ENCODE results near the gene NALF2. TPM values are rescaled to one million over a fixed set of nuclear protein-coding genes. Genes with fewer than 3 reads are reported as not detected.

Gene NALF2
- polyA plus RNA-seq, 2 of the 4 experiments (the other 2 are of a cell fraction), result 1.4 to 2.1 TPM

- FAIRE-seq, result no peak
- TF ChIP-seq ZNF302 (CRISPR knock-in tag; IDR thresholded peaks at IDR 0.05), result no peak
- TF ChIP-seq PHF8 (IDR thresholded peaks at IDR 0.05; ENCODE audit: borderline replicate concordance, low read depth), result no peak
- TF ChIP-seq TFCP2L1 (CRISPR knock-in tag; IDR thresholded peaks at IDR 0.05), result no peak
- TF ChIP-seq RARB (CRISPR knock-in tag; IDR thresholded peaks at IDR 0.05), result no peak
- TF ChIP-seq JUN (IDR thresholded peaks at IDR 0.05), result no peak
- no peak for TF ChIP-seq CHD4 (IDR thresholded peaks at IDR 0.05; ENCODE audit: borderline replicate concordance)
- TF ChIP-seq, protein P1, sequence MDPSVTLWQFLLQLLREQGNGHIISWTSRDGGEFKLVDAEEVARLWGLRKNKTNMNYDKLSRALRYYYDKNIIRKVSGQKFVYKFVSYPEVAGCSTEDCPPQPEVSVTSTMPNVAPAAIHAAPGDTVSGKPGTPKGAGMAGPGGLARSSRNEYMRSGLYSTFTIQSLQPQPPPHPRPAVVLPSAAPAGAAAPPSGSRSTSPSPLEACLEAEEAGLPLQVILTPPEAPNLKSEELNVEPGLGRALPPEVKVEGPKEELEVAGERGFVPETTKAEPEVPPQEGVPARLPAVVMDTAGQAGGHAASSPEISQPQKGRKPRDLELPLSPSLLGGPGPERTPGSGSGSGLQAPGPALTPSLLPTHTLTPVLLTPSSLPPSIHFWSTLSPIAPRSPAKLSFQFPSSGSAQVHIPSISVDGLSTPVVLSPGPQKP (IDR thresholded peaks at IDR 0.05; ENCODE audit: low read depth, low read length), result no peak
- TF ChIP-seq FOSL2 (IDR thresholded peaks at IDR 0.05), result no peak
- TF ChIP-seq FOSL2 (CRISPR knock-in tag; IDR thresholded peaks at IDR 0.05), result no peak
- no peak for TF ChIP-seq CEBPB (IDR thresholded peaks at IDR 0.05)
- TF ChIP-seq MYC (IDR thresholded peaks at IDR 0.05; ENCODE audit: borderline replicate concordance, low read length), result no peak
- TF ChIP-seq TP53 (CRISPR knock-in tag; IDR thresholded peaks at IDR 0.05), result no peak
- TF ChIP-seq HEYL (CRISPR knock-in tag; IDR thresholded peaks at IDR 0.05), result no peak
- no peak for TF ChIP-seq BCL3 (IDR thresholded peaks at IDR 0.05)
- no peak for TF ChIP-seq RFX5 (IDR thresholded peaks at IDR 0.05)
- no peak for TF ChIP-seq HDAC2 (IDR thresholded peaks at IDR 0.05)
- no peak for TF ChIP-seq EHF (CRISPR knock-in tag; IDR thresholded peaks at IDR 0.05)
- no peak for TF ChIP-seq MAX (IDR thresholded peaks at IDR 0.05)
- DNase-seq (ENCODE audit: low read depth in 1 of 2, low spot score in 1 of 2), result no peak
- ChIA-PET CTCF (interaction anchor here (1.0 to 2.0 kb wide), 2 partner anchors 14 to 48 kb away, joined by 3 to 7 read pairs; no protein-coding TSS in a partner anchor), POLR2A (no interaction called here)
- Histone ChIP-seq H3K4me3 (no peak overlapping the region), H3K4me2 (no peak overlapping the region), H3K9me3 (no peaks in the 10 kb centered on the region), H3K4me1 (no peaks in the 10 kb centered on the region), H3K27ac (no peak overlapping the region)
- ATAC-seq, result no peak
- WGBS (ENCODE audit: missing lambda C conversion rate), result 33% methylated on average over 7 of the region's 7 CpGs
Measured at GRCh38 chrX:69551421-69552009, 47.4 kb downstream of the NALF2 start.

DNA sequence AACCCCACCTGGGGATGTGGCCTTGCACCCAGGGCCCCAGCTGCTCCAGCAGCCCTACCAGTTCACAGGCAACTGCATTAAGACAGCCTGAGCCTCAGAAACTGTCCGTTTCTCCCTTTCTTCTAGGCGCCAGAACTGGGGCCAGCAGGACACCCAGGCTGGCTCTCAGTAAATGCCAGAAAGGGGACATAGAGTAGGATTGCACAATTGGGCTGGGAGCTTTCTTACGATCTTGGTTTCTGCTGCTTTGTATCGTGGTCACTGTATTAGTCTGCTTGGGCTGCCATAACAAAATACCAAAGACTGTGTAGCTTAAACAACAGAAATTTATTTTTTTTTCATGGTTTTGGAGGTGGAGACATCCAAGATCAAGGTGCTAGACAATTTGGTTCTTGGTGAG, 48.4 kb downstream of the NALF2 start:
- Histone ChIP-seq H3K9me3 (no peaks in the 10 kb centered on the region), H3K4me1 (no peaks in the 10 kb centered on the region), H3K4me2 (no peak overlapping the region), H3K27ac (no peak overlapping the region), H3K4me3 (no peak overlapping the region)
- FAIRE-seq (no peak), DNase-seq (ENCODE audit: low read depth in 1 of 2, low spot score in 1 of 2) (no peak), ATAC-seq (no peak)
- 43% methylated on average over 4 of the region's 4 CpGs for WGBS (ENCODE audit: missing lambda C conversion rate)
- CTCF ChIA-PET, result interaction anchor here (1.0 to 2.0 kb wide), 4 partner anchors 12 to 66 kb away, joined by 3 to 7 read pairs (median 4); no protein-coding TSS in a partner anchor
- POLR2A ChIA-PET, result interaction anchor here (0.6 kb wide), 1 partner anchor 830 kb away, joined by 3 read pairs; no protein-coding TSS in a partner anchor
- TF ChIP-seq, protein P1 (IDR thresholded peaks at IDR 0.05; ENCODE audit: low read depth, low read length), result no peak
- TF ChIP-seq TP53 (CRISPR knock-in tag; IDR thresholded peaks at IDR 0.05), result no peak
- no peak for TF ChIP-seq MAX (IDR thresholded peaks at IDR 0.05)
- TF ChIP-seq MAZ (IDR thresholded peaks at IDR 0.05; ENCODE audit: borderline replicate concordance, low read depth, low read length), result no peak
- no peak for TF ChIP-seq FOXS1 (CRISPR knock-in tag; IDR thresholded peaks at IDR 0.05)
- no peak for TF ChIP-seq MYC (IDR thresholded peaks at IDR 0.05; ENCODE audit: borderline replicate concordance, low read length)
- no peak for TF ChIP-seq EP300 (IDR thresholded peaks at IDR 0.05)
- TF ChIP-seq FOSL2 (IDR thresholded peaks at IDR 0.05), result no peak
- TF ChIP-seq FOSL2 (CRISPR knock-in tag; IDR thresholded peaks at IDR 0.05), result no peak
- TF ChIP-seq HOXB13 (CRISPR knock-in tag; IDR thresholded peaks at IDR 0.05; ENCODE audit: low read depth), result no peak
- TF ChIP-seq, protein P2, sequence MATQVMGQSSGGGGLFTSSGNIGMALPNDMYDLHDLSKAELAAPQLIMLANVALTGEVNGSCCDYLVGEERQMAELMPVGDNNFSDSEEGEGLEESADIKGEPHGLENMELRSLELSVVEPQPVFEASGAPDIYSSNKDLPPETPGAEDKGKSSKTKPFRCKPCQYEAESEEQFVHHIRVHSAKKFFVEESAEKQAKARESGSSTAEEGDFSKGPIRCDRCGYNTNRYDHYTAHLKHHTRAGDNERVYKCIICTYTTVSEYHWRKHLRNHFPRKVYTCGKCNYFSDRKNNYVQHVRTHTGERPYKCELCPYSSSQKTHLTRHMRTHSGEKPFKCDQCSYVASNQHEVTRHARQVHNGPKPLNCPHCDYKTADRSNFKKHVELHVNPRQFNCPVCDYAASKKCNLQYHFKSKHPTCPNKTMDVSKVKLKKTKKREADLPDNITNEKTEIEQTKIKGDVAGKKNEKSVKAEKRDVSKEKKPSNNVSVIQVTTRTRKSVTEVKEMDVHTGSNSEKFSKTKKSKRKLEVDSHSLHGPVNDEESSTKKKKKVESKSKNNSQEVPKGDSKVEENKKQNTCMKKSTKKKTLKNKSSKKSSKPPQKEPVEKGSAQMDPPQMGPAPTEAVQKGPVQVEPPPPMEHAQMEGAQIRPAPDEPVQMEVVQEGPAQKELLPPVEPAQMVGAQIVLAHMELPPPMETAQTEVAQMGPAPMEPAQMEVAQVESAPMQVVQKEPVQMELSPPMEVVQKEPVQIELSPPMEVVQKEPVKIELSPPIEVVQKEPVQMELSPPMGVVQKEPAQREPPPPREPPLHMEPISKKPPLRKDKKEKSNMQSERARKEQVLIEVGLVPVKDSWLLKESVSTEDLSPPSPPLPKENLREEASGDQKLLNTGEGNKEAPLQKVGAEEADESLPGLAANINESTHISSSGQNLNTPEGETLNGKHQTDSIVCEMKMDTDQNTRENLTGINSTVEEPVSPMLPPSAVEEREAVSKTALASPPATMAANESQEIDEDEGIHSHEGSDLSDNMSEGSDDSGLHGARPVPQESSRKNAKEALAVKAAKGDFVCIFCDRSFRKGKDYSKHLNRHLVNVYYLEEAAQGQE (IDR thresholded peaks at IDR 0.05), result no peak

Measured in A549 (cell line).